HepG2 (cell line): ENCODE results near the gene NLRP12. TPM values are rescaled to one million over a fixed set of nuclear protein-coding genes. Genes with fewer than 3 reads are reported as not detected.

Source experiments
- KLF6 ChIP-seq: IDR thresholded peaks from 2 replicates; pipeline ENCODE4 v1.8.0; 2016; ENCODE audit warnings: missing biosample characterization, missing genetic modification reagents
- MATR3 ChIP-seq: sonication (generic); formaldehyde crosslinking; IDR thresholded peaks from 2 replicates; pipeline ENCODE4 v1.4.0; 2020; ENCODE audit warnings: missing genetic modification reagents
- RCOR2 ChIP-seq: IDR thresholded peaks from 2 replicates; pipeline ENCODE4 v1.6.1; 2016; ENCODE audit warnings: missing biosample characterization, missing genetic modification reagents
- SALL1 ChIP-seq: sonication (generic); formaldehyde crosslinking; IDR thresholded peaks from 2 replicates; pipeline ENCODE4 v1.8.0; 2022; ENCODE audit warnings: mild to moderate bottlenecking, missing genetic modification reagents
- SP4 ChIP-seq: sonication (generic); formaldehyde crosslinking; IDR thresholded peaks from 2 replicates; pipeline ENCODE4 v1.8.1; 2023; ENCODE audit warnings: mild to moderate bottlenecking, missing genetic modification reagents
- TCF7 ChIP-seq: sonication (generic); IDR thresholded peaks from 2 replicates; pipeline ENCODE4 v1.6.1; 2016; ENCODE audit warnings: antibody characterized with exemption, low read depth
- ZMYM3 ChIP-seq: sonication (generic); formaldehyde crosslinking; IDR thresholded peaks from 2 replicates; pipeline ENCODE4 v1.5.1; 2020; ENCODE audit warnings: mild to moderate bottlenecking, missing genetic modification reagents
- ZNF775 ChIP-seq: sonication (generic); formaldehyde crosslinking; IDR thresholded peaks from 2 replicates; pipeline ENCODE4 v1.4.0; 2020; ENCODE audit warnings: missing genetic modification reagents, mild to moderate bottlenecking, moderate library complexity, borderline replicate concordance
- ZSCAN22 ChIP-seq: sonication (generic); formaldehyde crosslinking; IDR thresholded peaks from 2 replicates; pipeline ENCODE4 v1.4.0; 2020; ENCODE audit warnings: mild to moderate bottlenecking, missing genetic modification reagents
- ZSCAN9 ChIP-seq: IDR thresholded peaks from 2 replicates; pipeline ENCODE4 v1.6.1; 2016; ENCODE audit warnings: borderline replicate concordance
- polyA plus RNA-seq, 8 experiments: library from polyadenylated mRNA; depleted of rRNA in 3 of 8; stranded (reverse) in 7 of 8; unstranded in 1 of 8; fragments of >200 nt; fragmentation: Illumina TruSeq in 4 of 8; extraction: Trizol in 4 of 8; gene quantifications; 2 replicates each; pipeline versions ENCODE4 v1.2.1 to v1.2.3, GENCODE V29; 2011 to 2016; ENCODE audit warnings: low read depth in 4 of 8, missing spikeins in 1 of 8, mixed read lengths in 1 of 8; ENCODE audit not compliant: insufficient read depth in 1 of 8
- total RNA-seq, 5 experiments: library from RNA; depleted of rRNA; stranded (reverse); fragments of >200 nt; fragmentation: Illumina TruSeq; extraction: Trizol; gene quantifications; 2 replicates each; pipeline ENCODE4 v1.2.3, GENCODE V29; 2016; ENCODE audit warnings: low read depth in 1 of 5
- TF ChIP-seq, protein P1 (sequence below): sonication (generic); formaldehyde crosslinking; IDR thresholded peaks from 2 replicates; pipeline ENCODE4 v1.4.0; 2020; ENCODE audit warnings: missing genetic modification reagents, borderline replicate concordance
- TF ChIP-seq, protein P2 (sequence below): IDR thresholded peaks from 2 replicates; pipeline ENCODE4 v1.6.1; 2012; ENCODE audit warnings: inconsistent platforms

Gene NLRP12
- total and polyA plus RNA-seq, 2 of the 13 experiments (the other 11 are each of a cell fraction or from before 2014, with no cell fraction given), result 0.15 to 0.20 TPM

DNA sequence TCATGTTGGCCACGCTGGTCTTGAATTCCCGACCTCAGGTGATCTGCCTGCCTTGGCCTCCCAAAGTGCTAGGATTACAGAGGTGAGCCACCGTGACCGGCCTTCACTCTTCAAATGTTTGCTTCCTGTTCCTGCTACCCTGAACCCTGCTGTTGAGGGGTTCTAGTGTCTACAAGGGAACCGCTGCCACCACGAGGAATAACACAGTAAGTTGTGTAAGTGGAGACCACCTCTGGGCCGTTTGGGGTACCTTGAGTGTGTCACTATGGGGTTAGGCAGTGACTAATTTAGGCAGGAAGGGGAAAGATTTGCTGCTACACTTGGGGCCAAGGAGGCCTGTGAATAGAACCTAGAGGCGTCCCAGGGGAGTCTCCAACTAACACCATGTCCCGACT lies 41.4 kb upstream of the NLRP12 start (continued):
- TF ChIP-seq ZSCAN22 (0 out of 2 replicates have a peak, but pooled peaks have one; percentile 21), ZSCAN9 (CRISPR knock-in tag) (peak; percentile 27; the same call in 1 of the 2 replicates), TCF7 (peak; percentile 30; the same call in 1 of the 2 replicates), SALL1 (peak; percentile 59), ZMYM3 (CRISPR knock-in tag) (no peak), RCOR2 (CRISPR knock-in tag) (no peak), SP4 (CRISPR knock-in tag) (peak; percentile 40; the same call in 1 of the 2 replicates), KLF6 (CRISPR knock-in tag) (peak; percentile 35; the same call in 1 of the 2 replicates), MATR3 (no peak), ZNF775 (CRISPR knock-in tag) (no peak; the same call in 1 of the 2 replicates)
- TF ChIP-seq, protein P1, sequence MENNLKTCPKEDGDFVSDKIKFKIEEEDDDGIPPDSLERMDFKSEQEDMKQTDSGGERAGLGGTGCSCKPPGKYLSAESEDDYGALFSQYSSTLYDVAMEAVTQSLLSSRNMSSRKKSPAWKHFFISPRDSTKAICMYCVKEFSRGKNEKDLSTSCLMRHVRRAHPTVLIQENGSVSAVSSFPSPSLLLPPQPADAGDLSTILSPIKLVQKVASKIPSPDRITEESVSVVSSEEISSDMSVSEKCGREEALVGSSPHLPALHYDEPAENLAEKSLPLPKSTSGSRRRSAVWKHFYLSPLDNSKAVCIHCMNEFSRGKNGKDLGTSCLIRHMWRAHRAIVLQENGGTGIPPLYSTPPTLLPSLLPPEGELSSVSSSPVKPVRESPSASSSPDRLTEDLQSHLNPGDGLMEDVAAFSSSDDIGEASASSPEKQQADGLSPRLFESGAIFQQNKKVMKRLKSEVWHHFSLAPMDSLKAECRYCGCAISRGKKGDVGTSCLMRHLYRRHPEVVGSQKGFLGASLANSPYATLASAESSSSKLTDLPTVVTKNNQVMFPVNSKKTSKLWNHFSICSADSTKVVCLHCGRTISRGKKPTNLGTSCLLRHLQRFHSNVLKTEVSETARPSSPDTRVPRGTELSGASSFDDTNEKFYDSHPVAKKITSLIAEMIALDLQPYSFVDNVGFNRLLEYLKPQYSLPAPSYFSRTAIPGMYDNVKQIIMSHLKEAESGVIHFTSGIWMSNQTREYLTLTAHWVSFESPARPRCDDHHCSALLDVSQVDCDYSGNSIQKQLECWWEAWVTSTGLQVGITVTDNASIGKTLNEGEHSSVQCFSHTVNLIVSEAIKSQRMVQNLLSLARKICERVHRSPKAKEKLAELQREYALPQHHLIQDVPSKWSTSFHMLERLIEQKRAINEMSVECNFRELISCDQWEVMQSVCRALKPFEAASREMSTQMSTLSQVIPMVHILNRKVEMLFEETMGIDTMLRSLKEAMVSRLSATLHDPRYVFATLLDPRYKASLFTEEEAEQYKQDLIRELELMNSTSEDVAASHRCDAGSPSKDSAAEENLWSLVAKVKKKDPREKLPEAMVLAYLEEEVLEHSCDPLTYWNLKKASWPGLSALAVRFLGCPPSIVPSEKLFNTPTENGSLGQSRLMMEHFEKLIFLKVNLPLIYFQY (CRISPR knock-in tag), result peak; percentile 80; the same call in 1 of the 2 replicates
- TF ChIP-seq, protein P2, sequence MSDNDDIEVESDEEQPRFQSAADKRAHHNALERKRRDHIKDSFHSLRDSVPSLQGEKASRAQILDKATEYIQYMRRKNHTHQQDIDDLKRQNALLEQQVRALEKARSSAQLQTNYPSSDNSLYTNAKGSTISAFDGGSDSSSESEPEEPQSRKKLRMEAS, result 0 out of 2 replicates have a peak, but pooled peaks have one; percentile 3
